ENCODE measurements around the gene INTS1. TPM values are rescaled to one million over a fixed set of nuclear protein-coding genes. Genes with fewer than 3 reads are reported as not detected.

Gene INTS1
- total and polyA plus RNA-seq, 3 donors from 2014 or later: 142 to 185 (median 142) TPM

- 96 to 98% methylated on average over 8 to 19 of the region's 19 CpGs for WGBS, 2 donors
- H3K27me3 ChIP-seq: no peaks in the 10 kb centered on the region
- DNase-seq: no peak
- no peaks in the 10 kb centered on the region for H3K9me3 ChIP-seq
- no peaks in the 10 kb centered on the region for H3K36me3 ChIP-seq (ENCODE audit: low read depth, missing control alignments)
- H3K4me3 ChIP-seq: no peak overlapping the region
- no peak overlapping the region for H3K27ac ChIP-seq
- no peaks in the 10 kb centered on the region for H3K4me1 ChIP-seq
- TF ChIP-seq POLR2A (IDR thresholded peaks at IDR 0.05) (no peak), CTCF (IDR thresholded peaks at IDR 0.05) (no peak)
- intact Hi-C loops (cut with DNase I; ENCODE audit: low total_unique reads): no loop called here
Observed at GRCh38 chr7:1485156-1485555, 19.0 kb downstream of the INTS1 start.

- 88 to 94% methylated on average over 6 to 12 of the region's 12 CpGs for WGBS, 2 donors
- Histone ChIP-seq H3K4me1 (no peaks in the 10 kb centered on the region), H3K27me3 (no peaks in the 10 kb centered on the region), H3K9me3 (no peaks in the 10 kb centered on the region), H3K4me3 (no peak overlapping the region), H3K27ac (no peak overlapping the region), H3K36me3 (ENCODE audit: low read depth, missing control alignments) (no peaks in the 10 kb centered on the region)
- intact Hi-C loops (cut with DNase I; ENCODE audit: low total_unique reads): no loop called here
- DNase-seq: no peak
- no peak for TF ChIP-seq POLR2A (IDR thresholded peaks at IDR 0.05)
- no peak for TF ChIP-seq CTCF (IDR thresholded peaks at IDR 0.05)
Observed at GRCh38 chr7:1484569-1484968, 19.6 kb downstream of the INTS1 start.

GRCh38 chr7:1483536-1484505 lies 20.4 kb downstream of the INTS1 start:
- WGBS, 2 donors: 94% methylated on average over 46 to 65 of the region's 65 CpGs
- Histone ChIP-seq H3K4me1 (no peaks in the 10 kb centered on the region), H3K4me3 (no peak overlapping the region), H3K27me3 (no peaks in the 10 kb centered on the region), H3K36me3 (ENCODE audit: low read depth, missing control alignments) (no peaks in the 10 kb centered on the region), H3K9me3 (no peaks in the 10 kb centered on the region), H3K27ac (no peak overlapping the region)
- intact Hi-C loops (cut with DNase I; ENCODE audit: low total_unique reads): no loop called here
- TF ChIP-seq POLR2A (IDR thresholded peaks at IDR 0.05) (no peak), CTCF (IDR thresholded peaks at IDR 0.05) (no peak)
- no peak for DNase-seq

- 84 to 97% methylated on average over 7 to 22 of the region's 22 CpGs for WGBS, 2 donors
- H3K27me3 ChIP-seq: no peaks in the 10 kb centered on the region
- no peak overlapping the region for H3K4me3 ChIP-seq
- no peak overlapping the region for H3K27ac ChIP-seq
- H3K9me3 ChIP-seq: no peaks in the 10 kb centered on the region
- TF ChIP-seq CTCF (IDR thresholded peaks at IDR 0.05): no peak
- TF ChIP-seq POLR2A (IDR thresholded peaks at IDR 0.05): no peak
- no peaks in the 10 kb centered on the region for H3K4me1 ChIP-seq
- intact Hi-C loops (cut with DNase I; ENCODE audit: low total_unique reads): no loop called here
- H3K36me3 ChIP-seq (ENCODE audit: low read depth, missing control alignments): no peaks in the 10 kb centered on the region
- DNase-seq: no peak
Observed at GRCh38 chr7:1483079-1483478, 21.1 kb downstream of the INTS1 start.

All from testis (tissue), 3 donors.